GM20431 (cell line): Measurements from ENCODE around the gene ZNF653.

Experiments
- in situ Hi-C: fragments of 300-500 bp; cut with MseI, MboI; formaldehyde crosslinking; loops from one replicate; pipeline ENCODE4 v1.15.0; 2020; ENCODE audit warnings: low sequenced_read_pairs; ENCODE audit not compliant: unreplicated experiment

ZNF653 gene, protein sequence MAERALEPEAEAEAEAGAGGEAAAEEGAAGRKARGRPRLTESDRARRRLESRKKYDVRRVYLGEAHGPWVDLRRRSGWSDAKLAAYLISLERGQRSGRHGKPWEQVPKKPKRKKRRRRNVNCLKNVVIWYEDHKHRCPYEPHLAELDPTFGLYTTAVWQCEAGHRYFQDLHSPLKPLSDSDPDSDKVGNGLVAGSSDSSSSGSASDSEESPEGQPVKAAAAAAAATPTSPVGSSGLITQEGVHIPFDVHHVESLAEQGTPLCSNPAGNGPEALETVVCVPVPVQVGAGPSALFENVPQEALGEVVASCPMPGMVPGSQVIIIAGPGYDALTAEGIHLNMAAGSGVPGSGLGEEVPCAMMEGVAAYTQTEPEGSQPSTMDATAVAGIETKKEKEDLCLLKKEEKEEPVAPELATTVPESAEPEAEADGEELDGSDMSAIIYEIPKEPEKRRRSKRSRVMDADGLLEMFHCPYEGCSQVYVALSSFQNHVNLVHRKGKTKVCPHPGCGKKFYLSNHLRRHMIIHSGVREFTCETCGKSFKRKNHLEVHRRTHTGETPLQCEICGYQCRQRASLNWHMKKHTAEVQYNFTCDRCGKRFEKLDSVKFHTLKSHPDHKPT

DNA sequence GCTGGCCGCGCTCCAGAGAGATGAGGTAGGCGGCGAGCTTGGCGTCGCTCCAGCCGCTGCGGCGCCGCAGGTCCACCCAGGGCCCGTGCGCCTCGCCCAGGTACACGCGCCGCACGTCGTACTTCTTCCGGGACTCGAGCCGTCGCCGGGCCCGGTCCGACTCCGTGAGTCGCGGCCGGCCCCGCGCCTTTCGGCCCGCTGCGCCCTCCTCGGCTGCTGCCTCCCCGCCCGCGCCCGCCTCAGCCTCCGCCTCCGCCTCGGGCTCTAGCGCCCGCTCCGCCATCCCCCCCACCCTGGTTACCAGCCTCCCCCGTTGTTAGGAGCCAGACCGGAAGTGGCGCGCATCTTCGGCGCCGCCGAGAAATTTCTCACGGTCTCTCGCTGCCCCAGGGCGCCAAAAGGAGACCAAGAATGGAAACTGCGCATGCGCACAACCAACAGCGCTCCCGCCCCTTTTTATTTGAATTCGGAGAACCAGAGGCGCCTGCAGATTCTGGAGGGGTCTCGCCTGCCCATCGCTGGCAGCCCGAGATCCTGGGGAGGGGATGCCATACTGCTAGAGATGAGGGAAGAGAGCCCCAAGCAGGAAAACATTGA, at the start of gene ZNF653:
Gene ZNF653 (minus strand): TSS at position 336 of the 597 bp plus-strand sequence. CDS start 53 bp downstream, at position 283.
- in situ Hi-C loops, result no loop called here

DNA sequence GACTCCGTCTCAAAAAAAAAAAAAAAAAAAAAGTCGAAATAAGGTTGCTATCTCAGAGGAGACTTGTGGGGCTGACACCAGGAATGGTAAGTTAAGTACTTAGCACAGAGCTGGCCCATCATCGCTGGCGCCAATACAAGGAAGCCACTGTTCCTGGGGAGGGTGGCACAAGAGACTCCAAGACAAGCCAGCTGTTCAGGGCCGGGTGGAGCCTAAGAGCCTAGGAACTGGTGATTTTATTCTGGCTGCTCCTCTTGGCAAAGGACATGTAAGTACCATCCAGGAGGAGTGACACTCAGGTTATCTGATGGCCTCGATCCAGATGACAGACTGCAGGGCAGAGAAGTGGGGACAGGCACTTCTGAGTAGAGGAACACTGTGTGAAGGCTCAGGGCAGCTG, 49.6 kb upstream of the ZNF653 start:
- in situ Hi-C loops, result no loop called here

DNA sequence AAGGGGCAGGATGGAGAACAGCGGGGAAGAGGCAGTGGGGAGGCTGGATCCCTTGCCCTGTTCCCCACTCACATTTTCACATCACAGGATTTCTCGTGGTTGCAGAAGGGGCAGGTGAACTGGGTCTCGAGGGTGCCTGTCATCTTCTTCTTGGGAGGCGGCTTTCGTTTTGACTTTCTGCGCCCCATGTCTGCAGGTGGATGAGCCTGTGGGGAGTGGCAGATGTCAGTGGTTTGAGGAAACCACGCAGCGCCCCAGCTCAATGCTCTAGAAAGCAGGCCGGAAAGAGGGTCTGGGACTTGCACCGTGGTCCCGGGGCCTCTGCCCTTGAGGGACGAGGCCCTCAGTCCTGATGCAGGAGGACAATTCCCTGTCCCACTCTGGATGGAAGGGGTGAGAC, 48.5 kb upstream of the ZNF653 start:
- in situ Hi-C loops, result no loop called here

DNA sequence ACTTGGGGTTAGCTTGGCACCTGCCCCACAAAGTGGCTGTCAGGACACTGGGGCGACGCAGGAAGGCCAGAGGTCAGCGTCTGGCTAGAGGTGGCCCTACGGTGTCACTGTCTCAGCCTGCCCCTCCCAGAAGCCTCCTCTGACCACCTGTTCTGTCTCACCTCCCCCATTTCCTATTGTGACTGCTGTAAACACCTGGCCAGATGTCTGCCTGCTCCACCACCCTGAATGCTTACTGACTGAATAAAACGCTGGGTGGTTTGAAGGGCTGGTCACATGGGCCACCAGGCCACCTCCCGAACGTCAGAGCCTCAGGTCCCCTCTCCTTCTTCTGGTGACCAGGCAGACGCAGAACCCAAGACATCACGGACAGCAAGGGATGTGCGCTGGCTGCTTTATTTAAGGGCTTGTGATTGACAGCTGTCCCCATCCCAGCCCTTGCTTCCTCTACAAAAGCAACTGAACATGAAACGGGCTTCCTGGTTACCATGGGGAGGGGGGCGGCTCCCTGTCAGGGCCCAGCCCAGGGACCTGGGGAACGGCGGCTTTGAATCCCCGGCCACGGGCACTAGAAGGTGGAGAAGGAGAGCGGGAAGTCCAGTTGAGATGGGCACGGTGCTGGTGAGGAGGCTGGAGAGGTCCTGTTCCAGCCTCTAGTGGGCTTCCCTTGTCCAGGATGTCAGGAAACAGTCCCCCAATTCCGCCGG, 47.2 kb upstream of the ZNF653 start:
- in situ Hi-C loops, result no loop called here

DNA sequence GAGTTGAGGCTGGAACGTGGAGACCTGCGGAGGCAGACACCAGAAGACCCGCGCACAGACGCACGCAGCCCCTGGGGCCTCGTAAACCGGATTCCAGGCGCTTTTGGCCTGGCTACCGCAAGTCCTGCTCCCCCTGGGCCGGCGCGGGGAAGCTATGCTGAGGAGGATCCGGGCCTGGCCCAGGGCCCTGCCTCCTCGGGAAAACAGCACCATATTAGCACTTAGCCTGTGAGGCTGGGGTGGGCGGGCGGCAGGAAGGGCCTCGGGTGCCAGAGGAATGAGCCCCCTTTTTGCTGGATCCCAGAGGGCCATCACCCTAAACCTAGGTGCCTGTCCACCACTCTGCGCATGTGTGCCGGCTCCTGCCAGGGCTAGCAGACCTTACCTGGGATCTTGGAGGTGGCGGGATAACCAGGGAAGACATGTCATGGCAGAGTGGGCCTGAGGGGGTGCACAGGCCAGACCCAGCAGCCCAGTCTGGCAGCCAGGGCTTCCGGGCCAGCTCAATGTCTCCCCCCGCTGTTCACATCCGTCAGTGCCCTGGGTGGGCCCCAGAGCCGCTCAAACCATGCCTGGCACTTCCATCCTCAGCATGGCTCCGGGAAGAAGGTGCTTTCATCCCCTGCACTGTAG, 46.1 kb upstream of the ZNF653 start:
- in situ Hi-C loops, result no loop called here

DNA sequence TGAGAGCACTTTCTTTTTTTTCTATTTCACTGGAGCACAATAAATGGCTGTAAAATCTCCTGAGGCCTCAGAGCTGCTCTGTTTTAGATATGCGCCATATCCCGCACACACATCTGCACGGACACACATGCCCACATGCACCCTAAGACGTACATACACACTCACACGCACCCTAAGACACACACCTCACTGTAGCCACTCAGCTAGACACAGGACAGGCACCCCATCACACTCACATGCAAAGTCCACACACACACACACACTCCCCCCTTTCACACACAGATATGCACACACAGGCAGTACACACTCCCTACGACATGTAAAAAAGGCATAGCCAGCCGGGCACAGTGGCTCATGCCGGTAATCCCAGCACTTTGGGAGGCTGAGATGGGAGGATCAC, 44.6 kb upstream of the ZNF653 start:
- in situ Hi-C loops, result no loop called here

DNA sequence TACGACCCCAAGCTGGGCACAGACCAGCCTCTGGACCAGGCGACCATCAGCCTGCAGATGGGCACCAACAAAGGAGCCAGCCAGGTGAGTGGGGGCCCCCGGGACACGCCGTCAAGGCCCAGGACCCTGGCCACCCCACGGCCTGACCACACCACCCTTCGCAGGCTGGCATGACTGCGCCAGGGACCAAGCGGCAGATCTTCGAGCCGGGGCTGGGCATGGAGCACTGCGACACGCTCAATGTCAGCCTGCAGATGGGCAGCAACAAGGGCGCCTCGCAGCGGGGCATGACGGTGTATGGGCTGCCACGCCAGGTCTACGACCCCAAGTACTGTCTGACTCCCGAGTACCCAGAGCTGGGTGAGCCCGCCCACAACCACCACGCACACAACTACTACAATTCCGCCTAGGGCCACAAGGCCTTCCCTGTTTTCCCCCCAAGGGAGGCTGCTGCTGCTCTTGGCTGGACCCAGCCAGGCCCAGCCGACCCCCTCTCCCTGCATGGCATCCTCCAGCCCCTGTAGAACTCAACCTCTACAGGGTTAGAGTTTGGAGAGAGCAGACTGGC, 43.8 kb upstream of the ZNF653 start:
- in situ Hi-C loops, result no loop called here

DNA sequence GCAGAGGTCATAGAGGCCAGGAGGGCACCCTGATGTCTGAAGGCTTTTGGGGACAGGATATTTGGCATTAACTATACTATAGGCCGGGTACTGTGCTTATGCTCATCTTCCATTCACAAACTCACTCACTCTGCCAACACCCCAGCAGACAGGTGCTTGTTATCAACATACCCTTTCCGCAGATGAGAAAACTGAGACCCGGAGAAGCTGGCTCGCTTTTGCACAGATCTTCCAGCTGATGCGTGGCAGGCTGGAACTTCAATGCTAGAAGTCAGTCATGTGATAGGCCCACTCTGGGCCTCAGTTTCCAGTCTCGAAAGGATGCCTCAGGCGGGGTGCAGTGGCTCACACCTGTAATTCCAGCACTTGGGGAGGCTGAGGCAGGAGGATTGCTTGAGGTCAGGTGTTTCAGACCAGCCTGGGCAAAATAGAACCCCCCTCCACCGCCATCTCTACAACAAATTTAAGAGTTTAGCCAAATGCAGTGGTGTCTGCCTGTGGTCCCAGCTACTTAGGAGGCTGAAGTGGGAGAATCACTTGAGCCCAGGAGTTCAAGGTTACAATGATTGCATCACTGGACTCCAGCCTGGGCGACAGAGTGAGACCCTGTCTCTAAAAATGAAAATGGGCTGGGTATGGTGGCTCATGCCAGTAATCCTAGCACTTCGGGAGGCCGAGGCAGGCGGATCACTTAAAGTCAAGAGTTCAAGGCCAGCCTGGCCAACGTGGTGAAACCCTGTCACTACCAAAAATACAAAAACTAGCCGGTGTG, 42.5 kb upstream of the ZNF653 start:
- in situ Hi-C loops, result no loop called here

DNA sequence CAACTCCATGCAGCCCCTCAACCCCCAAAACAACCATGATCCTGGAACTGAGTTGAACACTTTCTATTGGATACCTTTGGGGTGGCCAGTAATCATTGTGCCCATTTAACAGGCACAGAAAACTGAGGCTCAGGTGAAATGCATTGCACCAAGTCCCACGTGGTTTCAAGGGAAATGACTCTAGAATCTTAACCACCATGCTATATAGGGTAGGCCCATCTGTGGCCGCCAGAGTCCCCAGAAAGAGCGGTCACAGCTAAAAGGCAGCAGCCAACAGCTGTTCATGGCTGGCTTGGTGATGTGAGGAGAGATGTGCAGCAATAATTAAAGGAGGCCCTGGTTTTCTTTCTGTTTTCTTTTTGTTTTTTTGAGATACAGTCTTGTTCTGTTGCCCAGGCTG, 35.6 kb upstream of the ZNF653 start:
- in situ Hi-C loops, result no loop called here

DNA sequence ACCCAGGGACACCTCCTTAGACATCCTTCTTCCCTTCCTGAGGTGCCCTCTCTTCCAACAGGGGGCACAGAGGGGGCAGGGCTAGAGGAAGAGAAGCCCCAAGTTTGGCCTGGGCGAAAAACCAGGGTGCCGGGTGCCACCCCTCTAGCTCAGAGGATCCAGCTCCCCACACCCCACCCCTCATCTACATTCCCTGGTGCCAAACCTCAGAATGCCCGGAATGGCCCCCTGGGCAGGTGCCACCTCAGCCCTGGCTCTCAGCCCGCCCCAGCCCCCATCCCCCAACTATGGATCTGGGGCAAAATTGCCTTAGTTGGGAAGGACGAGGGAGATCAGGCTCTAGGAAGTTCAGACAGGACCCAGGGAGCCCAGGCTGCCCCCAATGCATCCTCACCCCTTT, 35.0 kb upstream of the ZNF653 start:
- in situ Hi-C loops, result no loop called here

DNA sequence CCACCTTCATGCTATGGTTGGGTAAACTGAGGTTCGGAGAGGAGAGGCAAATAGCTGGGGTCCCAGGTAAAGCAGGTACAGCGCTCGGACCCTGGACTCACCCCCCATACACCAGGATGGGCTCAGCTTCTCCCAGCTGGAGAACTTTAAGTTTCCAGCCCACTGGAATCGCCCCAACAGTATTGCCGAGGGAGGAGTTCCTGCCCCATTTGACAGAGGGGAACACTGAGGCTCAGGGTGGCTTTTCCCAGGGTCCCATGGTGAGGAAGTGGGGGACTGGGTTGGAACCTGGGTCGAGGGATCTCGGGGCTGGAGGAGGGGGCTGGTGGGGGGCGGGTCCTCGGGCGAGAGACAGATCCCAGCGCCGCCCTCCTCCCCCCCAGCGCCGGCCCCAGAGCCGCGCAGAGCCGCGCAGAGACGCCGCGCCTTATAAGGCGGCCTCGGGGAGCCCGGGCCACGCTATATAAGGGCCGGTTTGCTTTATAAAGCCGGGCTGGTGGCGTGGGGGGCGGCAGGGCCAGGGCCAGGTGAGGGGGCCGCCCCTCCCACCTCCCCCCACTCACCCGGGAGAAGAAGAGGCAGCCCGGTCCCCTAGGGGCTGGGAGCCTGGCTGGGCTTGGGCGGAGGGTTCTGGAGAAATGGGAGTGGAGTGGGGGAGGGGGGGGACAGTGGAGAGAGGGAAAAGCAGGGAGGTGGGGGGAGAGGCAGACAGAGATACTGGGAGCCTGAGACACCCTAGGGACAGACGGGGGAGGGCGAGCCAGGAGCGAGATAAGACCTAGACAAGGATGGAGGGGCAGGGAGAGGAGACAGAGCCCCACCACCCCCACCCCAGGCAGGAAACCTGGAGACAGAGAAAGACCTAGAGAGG, 34.1 kb upstream of the ZNF653 start:
- in situ Hi-C loops, result no loop called here

DNA sequence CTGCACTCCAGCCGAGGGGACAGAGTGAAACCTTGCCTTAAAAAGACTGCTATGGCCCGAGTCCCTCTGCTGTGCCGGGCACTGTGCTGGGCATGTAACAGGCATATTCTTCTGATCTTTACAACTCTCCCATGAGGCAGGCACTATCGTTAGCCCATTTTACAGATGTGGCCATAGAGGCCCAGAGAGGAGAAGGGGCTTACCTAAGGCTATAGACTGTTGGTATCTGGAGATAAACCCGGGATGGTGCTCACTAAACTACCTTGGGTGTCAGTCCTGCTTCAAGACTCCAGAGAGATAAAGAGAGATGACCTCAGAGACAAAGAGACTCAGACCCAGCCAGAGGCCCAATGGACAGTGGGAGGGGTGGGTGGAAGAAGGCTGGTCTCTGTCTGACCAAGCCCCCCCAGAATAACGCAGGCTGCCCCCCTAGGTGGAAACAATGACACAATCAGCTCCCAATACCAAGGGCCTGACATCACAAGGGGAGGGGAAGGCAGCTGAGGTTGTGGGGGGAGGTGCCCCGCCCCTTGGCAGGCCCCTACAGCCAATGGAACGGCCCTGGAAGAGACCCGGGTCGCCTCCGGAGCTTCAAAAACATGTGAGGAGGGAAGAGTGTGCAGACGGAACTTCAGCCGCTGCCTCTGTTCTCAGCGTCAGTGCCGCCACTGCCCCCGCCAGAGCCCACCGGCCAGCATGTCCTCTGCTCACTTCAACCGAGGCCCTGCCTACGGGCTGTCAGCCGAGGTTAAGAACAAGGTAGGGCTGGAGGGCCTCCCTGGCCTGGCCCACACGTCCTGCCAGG, 32.8 kb upstream of the ZNF653 start, which contains the start of gene CNN1:
Gene CNN1 (plus strand): TSS at position 620 of the 805 bp plus-strand sequence. CDS start 77 bp downstream, at position 697.
- in situ Hi-C loops, result no loop called here

DNA sequence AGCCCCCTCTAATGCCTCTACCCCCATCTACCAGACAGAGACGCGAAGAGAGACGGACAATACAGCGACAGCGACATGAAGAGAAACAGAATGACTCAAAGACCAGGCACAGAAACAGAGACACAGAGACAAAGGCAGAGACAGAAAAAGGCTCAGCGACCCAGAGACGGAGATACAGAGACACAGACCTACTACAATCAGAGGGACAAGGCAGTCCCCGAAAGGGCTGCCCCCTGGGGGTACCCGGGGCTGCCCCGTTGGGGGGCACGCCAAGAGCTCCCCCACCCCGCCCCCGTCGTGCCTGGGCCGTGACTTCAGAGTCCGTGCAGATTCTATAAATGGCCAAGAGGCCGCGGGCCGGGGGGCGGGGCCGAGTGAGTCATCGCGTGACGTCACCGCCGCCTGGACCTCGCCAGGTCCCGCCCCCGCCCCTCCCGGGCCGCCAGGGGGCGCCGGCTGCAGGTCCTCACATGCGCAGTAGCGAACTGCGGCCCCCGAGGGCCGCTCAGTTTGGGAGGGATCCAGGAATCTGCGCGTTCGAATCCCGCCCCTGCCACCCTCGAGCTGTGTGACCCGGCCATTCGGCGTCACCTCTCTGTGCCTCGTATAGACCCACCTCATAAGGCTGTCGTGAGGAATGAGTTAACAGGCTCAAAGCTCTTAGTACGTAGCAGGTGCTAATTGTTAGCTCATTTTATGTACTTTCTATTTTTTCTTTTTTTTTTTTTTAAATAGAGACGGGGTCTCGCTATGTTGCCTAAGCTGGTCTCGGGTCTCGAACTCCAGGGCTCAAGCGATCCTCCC, 30.4 kb upstream of the ZNF653 start:
- in situ Hi-C loops, result no loop called here

DNA sequence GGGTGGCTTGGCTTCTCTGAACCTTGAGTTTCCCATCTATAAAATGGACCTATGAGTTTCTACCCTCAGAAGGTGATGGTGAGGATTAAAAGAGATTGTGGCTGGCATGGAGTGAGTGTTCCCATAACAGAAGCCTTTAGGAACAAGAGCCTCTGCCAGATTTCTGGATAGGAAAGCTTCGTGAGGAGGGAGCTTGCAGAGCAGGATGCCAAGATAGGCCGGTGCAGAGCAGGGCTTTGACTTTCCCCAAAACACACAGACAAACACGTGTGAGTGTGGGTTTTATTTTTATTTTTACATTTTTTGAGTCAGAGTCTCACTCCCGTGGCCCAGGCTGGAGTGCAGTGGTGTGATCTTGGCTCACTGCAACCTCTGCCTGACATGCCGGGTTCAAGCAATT, 29.3 kb upstream of the ZNF653 start:
- in situ Hi-C loops, result no loop called here

DNA sequence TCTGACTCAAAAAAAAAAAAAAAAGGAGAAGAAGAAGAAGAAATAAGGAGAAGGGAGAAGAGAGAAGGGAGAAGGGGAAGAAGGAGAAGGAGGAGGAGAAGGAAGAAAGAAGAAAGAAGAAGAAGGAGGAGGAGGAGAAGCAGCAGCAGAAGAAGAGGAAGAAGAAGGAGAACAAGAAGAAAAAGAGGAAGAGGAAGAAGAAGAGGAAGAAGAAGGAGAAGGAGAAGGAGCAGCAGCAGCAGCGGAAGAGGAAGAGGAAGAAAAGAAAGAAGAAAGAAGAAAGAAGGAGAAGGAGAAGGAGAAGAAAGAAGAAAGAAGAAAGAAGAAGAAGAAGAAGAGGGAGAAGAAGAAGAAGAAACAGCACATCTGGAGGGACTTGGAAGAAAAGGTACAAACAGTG, 28.9 kb upstream of the ZNF653 start:
- in situ Hi-C loops, result no loop called here

DNA sequence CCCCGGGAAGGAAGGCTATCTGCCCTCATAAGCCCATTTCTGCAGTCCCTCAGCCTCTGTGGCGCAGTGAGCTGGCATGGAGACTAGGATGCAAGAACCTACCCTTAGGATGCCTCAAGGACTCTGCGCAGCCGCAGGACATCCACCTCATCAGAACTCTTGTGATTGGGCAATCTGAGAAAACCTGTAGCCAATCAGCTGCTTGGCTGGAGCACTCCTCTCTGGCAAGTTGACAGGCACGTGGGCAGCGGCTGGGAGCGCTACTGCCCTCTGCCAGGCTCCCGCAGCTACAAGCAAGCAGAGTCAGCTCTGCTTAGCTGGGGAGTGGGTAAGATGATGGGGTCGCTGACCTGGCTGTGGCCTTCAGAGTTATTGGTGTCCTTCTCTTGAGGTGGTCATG, 24.8 kb upstream of the ZNF653 start:
- in situ Hi-C loops, result no loop called here
